DMS153 treated with DMSO at 0.1 percent for 48 hours (cell line): Measurements from ENCODE around the gene SOX18.
A peak's percentile ranks its signal among the peaks of the same experiment; 100 is the strongest.

Source experiments
- DNase-seq: peaks from one replicate; lab custom pipeline; 2025; ENCODE audit not compliant: unreplicated experiment; lab: John Stamatoyannopoulos, UW

SOX18 gene

GRCh38 chr20:64069209-64069613, 19.8 kb upstream of the SOX18 start:
- no peak for DNase-seq

- DNase-seq = no peak
These were observed 19.2 kb upstream of the SOX18 start for GRCh38 chr20:64068386-64069208.

DNA sequence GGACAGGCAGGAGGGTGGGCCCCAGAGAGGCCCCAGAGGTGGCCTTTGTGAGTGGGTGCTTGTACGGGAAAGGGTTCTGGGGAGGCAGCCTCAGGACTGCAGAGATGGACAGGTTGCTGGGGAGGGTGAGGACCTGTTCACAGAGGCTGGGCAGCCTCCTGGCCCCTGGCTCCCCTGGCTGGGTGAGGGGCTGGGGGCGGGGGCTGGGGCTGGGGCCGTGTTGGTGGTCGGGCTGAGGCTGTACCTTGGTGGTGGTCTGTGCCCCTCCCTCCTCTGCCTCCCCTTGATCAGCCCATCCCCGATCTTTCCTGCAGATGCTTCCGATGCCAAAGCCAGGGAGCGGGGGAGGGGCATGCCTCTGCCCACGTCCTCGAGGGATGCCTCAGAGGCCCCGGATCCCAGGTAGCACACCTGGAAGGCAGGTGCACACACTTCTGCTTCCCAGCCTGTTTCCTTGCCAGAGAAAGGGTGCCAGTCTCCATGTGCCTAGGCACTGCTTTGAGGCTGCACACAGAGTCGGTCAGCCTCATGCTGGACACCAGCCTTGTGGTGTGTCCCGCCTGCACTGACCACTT, 18.4 kb upstream of the SOX18 start:
- DNase-seq = no peak

DNA sequence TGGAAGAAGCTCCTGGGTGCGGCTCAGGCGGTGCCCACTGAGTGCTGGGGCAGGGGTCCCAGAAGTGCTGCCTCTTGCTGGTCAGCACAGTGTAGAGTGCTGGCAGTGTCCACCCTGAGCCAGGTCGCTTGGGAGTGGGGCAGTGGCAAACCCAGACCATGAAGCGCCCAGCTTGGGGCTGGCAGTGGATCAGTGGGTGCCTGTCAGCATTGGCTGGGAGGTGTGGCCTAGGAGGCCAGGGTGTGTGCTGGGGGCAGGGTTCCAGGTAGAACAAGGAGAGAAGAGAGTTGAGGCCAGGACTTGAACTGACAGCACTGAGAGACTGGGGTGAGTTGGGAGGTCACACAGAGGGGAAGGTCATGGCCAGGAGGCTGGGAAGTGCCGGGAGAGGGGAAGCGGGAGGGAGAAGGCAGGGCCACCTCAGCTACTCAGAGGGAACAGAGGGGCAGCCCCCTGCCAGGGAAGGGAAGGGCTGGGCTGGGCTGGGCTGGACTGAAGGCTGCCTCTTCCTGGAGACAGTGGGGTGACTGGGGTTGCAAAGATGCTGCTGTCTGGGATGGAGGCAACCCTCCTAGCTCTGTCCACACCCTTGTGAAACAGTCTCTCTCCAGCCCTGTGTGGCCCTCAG, 17.7 kb upstream of the SOX18 start:
- no peak for DNase-seq

GRCh38 chr20:64065974-64066343, 16.5 kb upstream of the SOX18 start:
- DNase-seq = no peak

DNA sequence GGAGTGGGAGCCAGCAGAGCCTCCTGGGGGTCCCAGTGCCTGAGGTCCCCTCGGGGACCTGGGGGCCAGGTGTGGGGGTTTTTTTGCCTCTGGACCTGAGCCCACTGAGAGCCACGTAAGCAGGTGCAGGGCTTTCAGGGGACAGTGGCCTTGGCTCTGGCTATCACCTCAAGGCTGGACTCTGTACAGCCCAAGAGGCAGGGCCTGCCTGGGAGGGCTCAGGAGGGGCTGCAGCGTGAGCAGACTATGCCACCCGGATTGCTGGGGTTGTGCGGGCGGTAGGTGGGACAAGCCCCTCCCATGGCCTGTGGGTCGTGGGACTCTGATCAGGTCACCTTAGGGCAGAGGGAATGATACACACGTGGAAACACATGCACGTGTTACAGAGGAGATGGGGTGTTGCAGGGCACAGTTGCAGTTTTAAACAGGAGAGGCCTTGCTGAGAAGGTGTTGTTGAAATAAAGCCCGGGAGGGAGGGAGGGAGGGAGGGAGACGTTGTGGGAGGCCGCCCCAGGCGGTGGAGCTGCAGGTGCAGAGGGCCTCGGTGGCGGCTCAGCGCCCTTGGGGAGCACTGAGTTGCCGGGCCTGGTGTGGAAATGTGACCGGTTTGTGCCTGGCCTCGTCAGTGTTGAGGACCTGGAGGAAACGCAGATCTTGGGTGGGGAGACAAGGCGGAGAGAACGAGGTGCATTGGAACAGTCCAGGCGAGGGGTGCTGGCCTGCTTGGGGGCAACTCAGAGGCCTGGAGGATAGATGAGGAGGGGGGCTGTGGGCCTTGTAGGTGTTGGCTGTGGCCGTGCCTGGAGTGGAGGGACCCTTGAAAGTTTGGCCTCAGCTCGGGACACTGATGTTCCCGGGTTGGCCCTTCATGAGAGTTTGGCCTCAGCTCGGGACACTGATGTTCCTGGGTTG, 15.9 kb upstream of the SOX18 start:
- no peak for DNase-seq

DNA sequence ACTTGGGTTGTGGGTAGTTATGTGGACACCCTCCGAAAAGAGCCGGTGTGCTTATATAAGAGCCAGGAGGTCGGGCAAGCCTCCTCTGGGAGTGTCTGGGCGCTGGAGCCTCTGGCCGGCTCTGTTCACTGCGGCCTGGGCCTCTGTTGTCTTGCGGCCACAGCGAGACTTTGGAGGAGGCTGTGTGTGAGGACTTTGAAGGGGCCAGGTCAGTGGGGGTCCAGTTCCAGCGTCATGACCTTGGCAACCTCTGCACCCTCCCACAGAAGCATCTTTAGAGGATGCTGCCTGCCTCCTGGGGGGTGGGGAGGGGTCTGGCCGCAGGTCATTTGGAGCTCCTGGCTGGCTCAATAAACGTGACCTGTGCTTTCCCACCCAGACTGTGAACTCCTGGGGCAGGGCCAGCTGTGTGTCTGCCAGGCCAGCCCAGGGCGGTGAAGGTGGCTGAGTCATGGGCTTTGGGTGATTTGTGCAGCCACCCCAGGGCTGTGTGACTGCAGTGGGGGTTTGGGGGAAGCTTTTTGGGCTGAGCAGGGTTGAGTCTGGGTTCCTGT, 14.8 kb upstream of the SOX18 start:
- DNase-seq = no peak

- DNase-seq = no peak
These were observed 14.1 kb upstream of the SOX18 start for GRCh38 chr20:64063389-64064144.

- peak; percentile 94 for DNase-seq
These were observed 13.4 kb upstream of the SOX18 start, which contains the start of gene TCEA2 for GRCh38 chr20:64062596-64063388. TSS of gene TCEA2 (plus strand) at chr20:64063198. CDS start at chr20:64063313, 115 bp downstream.

DNA sequence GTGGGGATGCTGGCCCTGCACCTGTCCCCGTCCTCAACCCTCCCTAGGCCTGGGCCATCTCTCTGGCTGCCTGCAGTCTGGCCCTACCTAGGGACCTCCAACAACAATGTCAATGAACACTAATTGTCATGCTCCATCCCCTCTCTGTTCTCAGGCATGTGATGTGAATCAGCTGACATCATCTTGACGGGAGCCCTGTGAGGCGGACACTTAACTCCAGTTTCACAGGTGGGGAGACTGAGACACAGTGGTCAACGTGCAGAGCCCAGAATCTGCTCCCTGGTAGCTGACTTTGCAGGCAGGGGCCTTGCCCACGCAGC, 12.8 kb upstream of the SOX18 start:
- no peak for DNase-seq

GRCh38 chr20:64058536-64058935, 9.1 kb upstream of the SOX18 start:
- DNase-seq = no peak

DNA sequence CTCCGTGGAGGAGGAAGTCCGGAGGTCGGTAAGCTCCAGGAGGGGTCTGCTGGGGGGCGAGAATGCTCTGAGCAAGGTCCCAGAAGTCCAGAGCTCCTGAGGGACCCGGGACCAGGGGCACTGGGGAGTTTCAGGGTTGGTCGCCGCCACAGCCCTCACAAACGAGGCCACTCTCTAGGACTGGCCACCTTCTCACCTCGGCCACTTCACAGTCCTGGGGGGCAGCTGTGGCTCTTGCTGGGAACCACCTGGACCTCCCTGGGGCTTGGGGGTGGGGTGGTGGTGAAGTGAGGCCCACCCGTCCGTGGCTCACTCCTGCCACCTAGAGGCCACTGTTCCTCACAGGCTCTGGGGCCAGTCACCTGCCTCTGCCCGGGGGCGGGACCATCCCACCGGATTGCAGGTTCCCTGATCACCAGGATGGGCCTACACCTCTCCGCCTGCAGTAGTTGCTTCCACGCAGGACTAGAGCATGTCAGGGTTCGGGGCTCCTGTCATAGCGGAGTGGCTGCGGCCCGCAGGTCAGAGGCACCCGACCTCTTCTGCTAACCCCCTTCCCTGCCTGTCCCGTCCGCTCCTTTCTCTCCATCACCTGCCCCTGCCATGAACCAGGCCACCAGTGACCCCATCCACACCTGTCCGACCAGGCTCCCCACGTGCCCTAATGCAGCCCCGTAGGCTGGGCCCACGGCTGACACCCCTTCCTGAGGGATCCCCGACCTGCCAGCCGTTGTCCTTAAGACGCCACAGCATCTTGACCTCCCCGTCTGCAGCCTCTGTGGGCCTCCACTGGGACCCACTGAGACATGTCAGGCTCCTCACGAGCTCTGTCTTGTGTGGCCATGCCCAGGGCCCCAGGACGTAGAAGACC, 8.4 kb upstream of the SOX18 start:
- peak; percentile 34 for DNase-seq

DNA sequence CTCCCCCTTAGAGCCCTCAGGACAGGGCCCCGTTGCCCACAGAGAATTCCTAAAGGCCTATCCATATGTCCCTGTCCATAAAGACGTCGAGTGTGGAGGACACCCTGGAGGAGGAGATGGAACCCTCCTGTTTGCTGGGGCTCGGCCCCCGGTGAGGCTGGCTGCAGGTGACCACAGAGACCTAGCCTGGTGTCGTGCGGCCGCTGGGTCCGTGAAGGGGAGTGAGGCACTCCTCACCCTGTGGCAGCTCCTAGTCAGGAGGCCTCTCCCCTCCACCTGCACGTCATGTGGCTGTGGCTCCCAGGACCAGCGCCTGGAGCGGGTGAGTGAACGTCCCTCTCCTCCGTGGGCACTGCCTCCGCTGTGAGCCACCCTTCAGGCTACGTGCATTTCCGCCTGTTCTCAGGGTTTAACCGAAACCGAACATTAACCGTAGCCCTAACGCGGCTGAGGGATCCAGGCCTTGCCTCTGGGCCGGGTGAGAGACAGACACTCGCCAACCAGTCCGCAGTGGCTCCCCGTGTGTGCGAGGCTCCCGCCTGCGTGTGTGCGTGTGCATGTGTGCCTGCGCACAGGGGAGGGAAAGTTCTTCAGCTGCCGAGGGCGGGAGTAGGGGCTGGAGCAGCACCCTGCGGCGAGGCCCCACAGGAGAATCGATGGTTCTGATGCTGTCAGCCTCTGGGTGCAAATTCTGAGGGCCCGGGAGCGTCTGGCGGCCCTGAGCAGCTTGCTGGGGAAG, 7.6 kb upstream of the SOX18 start:
- no peak for DNase-seq

GRCh38 chr20:64056639-64056888, 7.1 kb upstream of the SOX18 start:
- no peak for DNase-seq

GRCh38 chr20:64055893-64056638, 6.6 kb upstream of the SOX18 start:
- no peak for DNase-seq

DNA sequence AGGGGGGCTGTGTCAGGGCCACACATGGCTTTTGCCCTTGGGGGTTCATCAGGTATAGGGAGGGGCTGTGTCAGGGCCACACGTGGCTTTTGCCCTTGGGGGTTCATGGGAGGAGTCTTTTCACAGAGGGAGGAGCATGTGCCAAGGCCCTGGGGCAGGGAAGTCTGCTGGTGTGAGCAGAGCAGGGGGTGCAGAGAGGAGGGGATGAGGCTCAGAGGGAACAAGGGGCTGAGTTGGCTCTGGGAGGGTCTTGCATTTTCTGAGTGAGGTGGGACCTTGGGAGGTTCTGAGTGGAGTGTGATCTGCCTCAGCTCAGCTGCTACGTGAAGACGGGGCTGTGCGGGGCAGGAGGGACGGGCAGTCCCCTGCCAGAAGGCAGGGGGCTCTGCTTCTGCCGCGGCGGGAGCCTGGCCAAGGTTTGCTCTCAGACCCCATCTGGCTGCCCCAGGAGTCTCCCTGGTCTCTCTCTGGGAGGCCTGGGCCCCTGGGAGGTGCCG, 6.0 kb upstream of the SOX18 start:
- DNase-seq = no peak
